Urinary bladder (tissue), 4 donors: ENCODE measurements around the gene GRIK1. TPM values are rescaled to one million over a fixed set of nuclear protein-coding genes. Genes with fewer than 3 reads are reported as not detected.

Experiments
- DNase-seq: peaks from one replicate; pipeline ENCODE4 v3.0.0-alpha.2; 2015; ENCODE audit errors: extremely low spot score
- H3K27ac ChIP-seq: one replicate; pipeline ENCODE4 v1.5.1; 2013; ENCODE audit warnings: low read depth, mild to moderate bottlenecking, moderate library complexity
- H3K36me3 ChIP-seq: one replicate; pipeline ENCODE4 v1.6.1; 2013; ENCODE audit warnings: mild to moderate bottlenecking, moderate library complexity; ENCODE audit not compliant: insufficient read depth
- H3K4me1 ChIP-seq: one replicate; pipeline ENCODE4 v1.6.1; 2013; ENCODE audit warnings: mild to moderate bottlenecking, moderate library complexity; ENCODE audit not compliant: insufficient read depth
- H3K4me3 ChIP-seq: one replicate; pipeline ENCODE4 v1.5.1; 2013; ENCODE audit warnings: low read depth, low read length
- WGBS: extraction: QIAGEN DNeasy Blood & Tissue Kit; methylation state at CpG from one replicate; pipeline ENCODE4 v1.1.7; 2013; 5-methylcytosine and 5-hydroxymethylcytosine counted together
- polyA plus RNA-seq: library from polyadenylated mRNA; stranded (reverse); fragments of 200-250 nt; gene quantifications from one replicate; pipeline ENCODE4 v1.2.3, GENCODE V29; 2013
- total RNA-seq: library from RNA; depleted of rRNA; stranded (reverse); fragments of >200 nt; gene quantifications from one replicate; pipeline ENCODE4 v1.2.3, GENCODE V29; 2014
- donor health status: healthy with polysubstance abuse.
- donor health status: healthy.

GRIK1 gene
- total and polyA plus RNA-seq, 2 donors = 1.7 to 3.8 TPM

GRCh38 chr21:29942034-29942433, 2.2 kb upstream of the GRIK1 start:
- no peaks in the 10 kb centered on the region for H3K4me1 ChIP-seq
- DNase-seq = no peak
- 99% methylated on average over 1 of the region's 1 CpG for WGBS
- no peak overlapping the region for H3K4me3 ChIP-seq
- no peak overlapping the region for H3K27ac ChIP-seq
- no peaks in the 10 kb centered on the region for H3K36me3 ChIP-seq

GRCh38 chr21:29940991-29941390, 1.2 kb upstream of the GRIK1 start:
- no peak for DNase-seq
- WGBS = 67% methylated on average over 2 of the region's 2 CpGs
- no peak overlapping the region for H3K27ac ChIP-seq
- no peaks in the 10 kb centered on the region for H3K4me1 ChIP-seq
- H3K4me3 ChIP-seq = no peak overlapping the region
- no peaks in the 10 kb centered on the region for H3K36me3 ChIP-seq

GRCh38 chr21:29940361-29940760, 565 bp upstream of the GRIK1 start:
- Histone ChIP-seq H3K36me3 (no peaks in the 10 kb centered on the region), H3K4me3 (no peak overlapping the region), H3K27ac (no peak overlapping the region), H3K4me1 (no peaks in the 10 kb centered on the region)
- WGBS = 17% methylated on average over 6 of the region's 6 CpGs
- no peak for DNase-seq

GRCh38 chr21:29939104-29939923, 482 bp downstream of the GRIK1 start:
- no peaks in the 10 kb centered on the region for H3K4me1 ChIP-seq
- under 1% methylated on average over 62 of the region's 62 CpGs for WGBS
- DNase-seq = peak; percentile 15

GRCh38 chr21:29938776-29939103, 1.1 kb downstream of the GRIK1 start:
- Histone ChIP-seq H3K36me3 (no peaks in the 10 kb centered on the region), H3K4me1 (no peaks in the 10 kb centered on the region), H3K4me3 (no peak overlapping the region), H3K27ac (no peak overlapping the region)
- 10% methylated on average over 11 of the region's 11 CpGs for WGBS
- no peak for DNase-seq

More at GRCh38 chr21:29939104-29939923, 482 bp downstream of the GRIK1 start:
- Histone ChIP-seq H3K4me3 (peak overlapping the region; percentile 24), H3K36me3 (no peaks in the 10 kb centered on the region), H3K27ac (no peak overlapping the region)

GRCh38 chr21:29933088-29933487, 6.7 kb downstream of the GRIK1 start:
- Histone ChIP-seq H3K4me3 (no peak overlapping the region), H3K27ac (no peak overlapping the region), H3K36me3 (no peaks in the 10 kb centered on the region), H3K4me1 (no peaks in the 10 kb centered on the region)
- no peak for DNase-seq
- WGBS = 84% methylated on average over 3 of the region's 3 CpGs

- no peaks in the 10 kb centered on the region for H3K4me1 ChIP-seq
- no peak overlapping the region for H3K27ac ChIP-seq
- no peak for DNase-seq
- no peaks in the 10 kb centered on the region for H3K36me3 ChIP-seq
- WGBS = 63% methylated on average over 4 of the region's 4 CpGs
- no peak overlapping the region for H3K4me3 ChIP-seq
Observed at GRCh38 chr21:29928537-29928936, 11.3 kb downstream of the GRIK1 start.

- WGBS = 85% methylated on average over 1 of the region's 1 CpG
- Histone ChIP-seq H3K36me3 (no peaks in the 10 kb centered on the region), H3K4me1 (no peaks in the 10 kb centered on the region), H3K4me3 (no peak overlapping the region), H3K27ac (no peak overlapping the region)
- no peak for DNase-seq
Observed at GRCh38 chr21:29920938-29921337, 18.9 kb downstream of the GRIK1 start.

GRCh38 chr21:29914326-29914725, 25.5 kb downstream of the GRIK1 start:
- H3K4me3 ChIP-seq = no peak overlapping the region
- DNase-seq = no peak
- 90% methylated on average over 2 of the region's 2 CpGs for WGBS
- H3K4me1 ChIP-seq = no peaks in the 10 kb centered on the region
- no peaks in the 10 kb centered on the region for H3K36me3 ChIP-seq
- no peak overlapping the region for H3K27ac ChIP-seq

GRCh38 chr21:29909571-29909970, 30.2 kb downstream of the GRIK1 start:
- 88% methylated on average over 4 of the region's 4 CpGs for WGBS
- Histone ChIP-seq H3K36me3 (no peaks in the 10 kb centered on the region), H3K4me3 (no peak overlapping the region), H3K27ac (no peak overlapping the region), H3K4me1 (no peaks in the 10 kb centered on the region)
- DNase-seq = no peak

GRCh38 chr21:29904359-29905282, 35.2 kb downstream of the GRIK1 start:
- no peaks in the 10 kb centered on the region for H3K36me3 ChIP-seq
- H3K27ac ChIP-seq = no peak overlapping the region
- H3K4me1 ChIP-seq = no peaks in the 10 kb centered on the region
- no peak for DNase-seq
- no peak overlapping the region for H3K4me3 ChIP-seq
- 76% methylated on average over 11 of the region's 11 CpGs for WGBS

GRCh38 chr21:29896884-29897283, 42.9 kb downstream of the GRIK1 start:
- H3K27ac ChIP-seq = no peak overlapping the region
- H3K36me3 ChIP-seq = no peaks in the 10 kb centered on the region
- H3K4me1 ChIP-seq = no peaks in the 10 kb centered on the region
- no peak overlapping the region for H3K4me3 ChIP-seq
- no peak for DNase-seq
- 74% methylated on average over 3 of the region's 3 CpGs for WGBS

- no peaks in the 10 kb centered on the region for H3K36me3 ChIP-seq
Observed at GRCh38 chr21:29893687-29894086, 46.1 kb downstream of the GRIK1 start.

GRCh38 chr21:29892379-29892778, 47.4 kb downstream of the GRIK1 start:
- Histone ChIP-seq H3K4me1 (no peaks in the 10 kb centered on the region), H3K36me3 (no peaks in the 10 kb centered on the region), H3K27ac (no peak overlapping the region), H3K4me3 (no peak overlapping the region)
- no peak for DNase-seq
- 88% methylated on average over 6 of the region's 6 CpGs for WGBS

More at GRCh38 chr21:29893687-29894086, 46.1 kb downstream of the GRIK1 start:
- no peak overlapping the region for H3K27ac ChIP-seq
- H3K4me3 ChIP-seq = no peak overlapping the region
- WGBS = 98% methylated on average over 3 of the region's 3 CpGs
- no peaks in the 10 kb centered on the region for H3K4me1 ChIP-seq
- DNase-seq = no peak
